ENCODE results near the gene STK11IP.

STK11IP gene

DNA sequence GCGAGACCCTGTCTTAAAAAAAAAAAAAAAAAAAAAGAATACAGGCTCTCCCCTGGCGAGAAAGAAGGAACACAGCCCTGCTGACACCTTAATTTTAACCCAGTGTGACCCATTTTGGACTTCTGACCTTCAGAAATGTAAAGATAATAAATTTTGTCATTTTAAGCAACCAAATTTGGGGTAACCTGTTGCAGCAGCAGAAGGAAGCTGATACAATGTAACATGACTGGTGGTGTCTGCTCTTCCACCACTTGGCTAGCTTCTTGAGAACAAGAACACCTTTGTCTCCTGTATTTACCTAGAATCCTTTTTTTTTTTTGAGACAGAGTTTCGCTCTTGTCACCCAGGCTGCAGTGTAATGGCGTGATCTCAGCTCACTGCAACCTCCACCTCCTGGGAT is 6.6 kb upstream of the STK11IP start:
- no peak for DNase-seq

GRCh38 chr2:219592736-219593135 is 4.9 kb upstream of the STK11IP start:
- DNase-seq: no peak

GRCh38 chr2:219593154-219593553 is 4.5 kb upstream of the STK11IP start:
- DNase-seq: no peak

DNA sequence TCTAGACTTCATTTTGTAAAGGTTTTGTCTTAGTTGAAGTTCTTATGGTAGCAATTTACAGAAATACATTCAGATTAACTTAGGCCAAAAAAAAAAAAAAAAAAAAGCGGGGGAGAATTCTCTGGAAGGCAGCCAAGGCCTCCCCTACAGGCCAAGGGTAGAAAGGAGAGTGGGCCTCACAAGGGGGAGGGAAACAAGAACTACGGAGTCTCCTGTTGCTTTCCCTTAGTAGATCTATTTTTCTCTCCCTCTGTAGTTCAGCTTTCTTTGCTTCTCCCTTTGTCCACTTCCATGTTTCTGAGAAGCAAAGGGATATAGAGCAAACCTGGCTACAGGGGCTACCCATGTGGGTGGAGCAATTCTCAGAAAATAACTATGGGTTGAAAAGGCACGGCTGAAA is 2.4 kb upstream of the STK11IP start:
- no peak for DNase-seq

DNA sequence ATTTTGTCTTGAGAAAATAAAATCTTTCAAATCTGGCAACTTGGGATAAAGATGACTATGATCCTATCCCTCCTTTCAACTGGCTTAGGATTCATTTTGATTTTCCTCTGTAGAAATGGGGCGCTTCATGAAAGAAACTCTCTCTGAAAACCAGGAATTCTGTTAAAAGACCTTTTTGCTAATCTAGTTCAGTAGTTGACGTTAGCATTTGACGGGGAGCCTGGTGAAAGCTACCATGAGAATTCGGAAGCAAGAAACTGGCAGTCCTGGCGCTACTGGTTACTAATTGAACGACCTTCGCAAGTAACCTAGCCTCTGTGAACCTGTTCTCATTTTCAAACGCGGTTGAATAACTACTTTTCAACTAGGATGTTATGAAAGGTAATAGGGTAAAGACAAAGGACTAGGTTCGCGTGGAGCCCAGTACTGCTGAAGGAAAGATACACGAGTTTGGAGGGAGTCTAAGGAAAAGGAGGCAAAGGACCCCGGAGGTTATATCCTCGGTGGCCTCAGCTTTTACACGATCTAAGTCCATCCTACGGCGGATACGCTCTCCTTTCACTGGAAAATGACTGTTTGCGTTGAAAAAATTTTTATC is 604 bp upstream of the STK11IP start:
- DNase-seq: no peak

DNA sequence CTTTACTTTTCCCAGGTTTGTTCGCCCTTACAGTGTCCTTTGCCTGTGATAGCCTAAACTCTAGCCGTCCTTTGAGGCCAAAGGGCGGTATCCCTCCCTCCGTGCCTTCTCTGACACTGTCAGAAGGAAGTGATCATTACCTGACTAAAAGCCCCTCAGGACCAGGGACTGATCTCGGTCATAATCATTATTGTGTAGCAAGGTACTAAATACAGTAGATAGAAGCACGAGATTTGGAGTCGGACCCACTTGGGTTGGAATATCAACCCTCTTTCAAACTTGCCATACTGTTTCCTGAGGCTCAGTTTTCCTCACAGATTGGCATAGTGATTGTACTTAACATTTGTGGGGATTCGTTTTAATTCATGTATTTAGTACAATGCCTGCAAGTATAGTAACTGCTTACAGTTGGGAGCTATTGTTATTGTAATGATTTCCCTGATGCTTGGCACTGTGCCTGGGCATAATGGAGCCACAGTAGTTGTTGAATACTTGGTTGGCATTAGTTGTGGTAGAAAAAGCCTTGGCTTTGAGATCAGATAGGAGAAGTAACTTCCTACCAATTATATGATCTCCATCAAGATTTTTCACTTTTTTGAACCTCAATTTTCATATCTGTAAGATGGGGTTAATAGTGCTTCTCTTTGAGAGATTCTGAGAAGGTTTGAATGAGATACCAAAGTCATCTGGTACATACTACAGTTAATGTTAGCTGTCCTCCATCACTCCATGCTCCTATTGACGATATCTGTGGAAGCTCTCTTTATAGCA is 836 bp downstream of the STK11IP start:
- no peak for DNase-seq

- no peak for DNase-seq
Measured at GRCh38 chr2:219603771-219604170, 6.1 kb downstream of the STK11IP start.

DNA sequence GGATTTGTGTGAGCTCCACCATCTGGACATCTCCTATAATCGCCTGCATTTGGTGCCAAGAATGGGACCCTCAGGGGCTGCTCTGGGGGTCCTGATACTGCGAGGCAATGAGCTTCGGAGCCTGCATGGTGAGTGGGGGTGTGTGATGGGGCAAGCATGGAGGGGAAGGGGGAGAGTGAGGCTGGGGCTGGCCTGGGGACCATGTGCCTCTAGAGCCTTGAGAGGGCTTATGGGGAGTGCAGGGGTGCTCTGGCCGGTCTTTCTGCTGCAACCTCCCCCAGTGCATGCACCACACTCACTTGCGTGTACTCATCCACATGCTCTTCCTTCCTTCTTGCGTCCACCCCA is 7.9 kb downstream of the STK11IP start:
- DNase-seq: no peak

DNA sequence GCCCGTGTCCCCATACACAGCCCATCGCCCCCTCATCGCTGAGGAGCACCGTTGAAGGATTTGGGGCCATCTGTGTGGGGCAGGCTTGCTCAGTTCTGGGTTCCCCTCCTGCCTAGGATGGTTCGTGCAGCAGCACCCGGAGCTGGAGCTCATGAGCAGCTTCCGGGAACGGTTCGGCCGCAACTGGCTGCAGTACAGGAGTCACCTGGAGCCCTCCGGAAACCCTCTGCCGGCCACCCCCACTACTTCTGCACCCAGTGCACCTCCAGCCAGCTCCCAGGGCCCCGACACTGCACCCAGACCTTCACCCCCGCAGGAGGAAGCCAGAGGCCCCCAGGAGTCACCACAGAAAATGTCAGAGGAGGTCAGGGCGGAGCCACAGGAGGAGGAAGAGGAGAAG is 10.3 kb downstream of the STK11IP start:
- DNase-seq: no peak

DNA sequence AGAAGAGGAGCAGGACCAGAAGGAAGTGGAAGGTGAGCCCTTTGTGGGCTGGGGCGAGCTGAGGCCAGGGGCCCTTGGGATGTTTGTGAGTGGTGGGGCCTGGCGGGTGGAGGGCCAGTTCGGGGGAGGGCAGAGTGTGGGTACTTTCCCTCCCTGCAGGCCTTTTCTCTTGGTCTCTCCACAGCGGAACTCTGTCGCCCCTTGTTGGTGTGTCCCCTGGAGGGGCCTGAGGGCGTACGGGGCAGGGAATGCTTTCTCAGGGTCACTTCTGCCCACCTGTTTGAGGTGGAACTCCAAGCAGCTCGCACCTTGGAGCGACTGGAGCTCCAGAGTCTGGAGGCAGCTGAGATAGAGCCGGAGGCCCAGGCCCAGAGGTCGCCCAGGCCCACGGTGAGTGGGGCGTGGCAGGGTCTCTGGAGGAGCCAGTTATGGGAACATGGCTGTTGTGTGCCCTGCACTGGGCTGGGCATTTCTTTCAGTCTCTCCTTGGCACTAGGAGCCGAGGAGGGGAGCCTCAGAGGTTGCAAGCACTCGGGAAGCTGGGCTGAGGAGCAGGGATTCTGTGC is 10.8 kb downstream of the STK11IP start:
- DNase-seq: no peak

- DNase-seq: no peak
Measured at GRCh38 chr2:219609149-219609750, 11.6 kb downstream of the STK11IP start.

- no peak for DNase-seq
Measured at GRCh38 chr2:219611306-219611705, 13.6 kb downstream of the STK11IP start.

GRCh38 chr2:219611866-219612576 is 14.4 kb downstream of the STK11IP start:
- no peak for DNase-seq

- no peak for DNase-seq
Measured at GRCh38 chr2:219612577-219613286, 15.1 kb downstream of the STK11IP start.

- DNase-seq: no peak
Measured at GRCh38 chr2:219613461-219614070, 15.9 kb downstream of the STK11IP start.

GRCh38 chr2:219614076-219614860 is 16.6 kb downstream of the STK11IP start:
- no peak for DNase-seq

- DNase-seq: no peak
Measured at GRCh38 chr2:219615036-219615435, 17.4 kb downstream of the STK11IP start.

GRCh38 chr2:219615894-219616293 is 18.2 kb downstream of the STK11IP start:
- DNase-seq: no peak

- DNase-seq: no peak
Measured at GRCh38 chr2:219616550-219616949, 18.9 kb downstream of the STK11IP start.

DNA sequence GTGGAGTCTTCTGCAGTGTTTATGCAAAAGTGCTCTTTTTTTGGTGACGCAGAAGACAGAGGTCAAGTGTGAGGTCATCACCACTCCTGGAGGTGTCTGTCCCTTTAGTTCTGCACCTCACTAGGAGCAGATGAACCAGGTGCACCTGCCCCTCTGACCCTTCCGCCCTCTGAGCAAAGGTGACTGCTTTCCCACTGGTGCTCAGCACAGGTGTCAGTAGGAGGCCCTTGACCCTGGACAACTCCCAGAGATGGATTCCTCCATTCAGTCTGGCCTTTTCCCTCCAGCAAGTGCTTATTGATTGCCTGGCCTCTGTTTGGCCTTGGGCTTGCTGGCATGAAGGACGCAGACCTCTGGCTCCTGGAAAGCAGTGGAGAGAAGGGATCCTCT is 21.1 kb downstream of the STK11IP start:
- DNase-seq: no peak

DNA sequence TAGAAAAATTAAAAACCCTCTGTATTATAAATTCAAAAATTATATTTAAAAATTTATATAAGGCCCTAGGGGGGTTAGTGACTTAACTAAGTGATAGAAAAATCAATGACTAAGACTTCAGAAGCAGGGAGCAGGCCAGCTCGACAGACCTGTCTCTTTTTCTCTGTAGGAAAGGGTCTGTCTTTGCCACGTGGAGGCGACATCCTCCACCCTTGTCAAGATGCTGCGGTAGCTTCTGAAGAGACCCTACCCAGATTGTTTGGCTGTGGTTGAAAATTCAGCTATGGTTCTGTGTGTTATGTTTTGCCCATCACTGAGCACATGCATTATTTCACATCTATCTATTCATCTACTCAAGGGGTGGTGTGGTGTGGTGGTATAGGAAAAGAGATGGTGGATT is 21.6 kb downstream of the STK11IP start:
- DNase-seq: no peak
